NB4 (cell line): ENCODE measurements around the gene FN1.

Source experiments
- DNase-seq: peaks from one replicate; pipeline ENCODE4 v3.0.0; 2010; ENCODE audit warnings: low read depth
- H3K4me3 ChIP-seq: one replicate; pipeline ENCODE4 v1.5.1; 2011; ENCODE audit warnings: mild to moderate bottlenecking, low read depth, low read length, moderate library complexity
- MYC ChIP-seq: IDR thresholded peaks from 2 replicates; pipeline ENCODE4 v1.6.1; 2011; ENCODE audit warnings: low read depth, low read length
- POLR2A ChIP-seq: IDR thresholded peaks from 2 replicates; pipeline ENCODE4 v1.6.1; 2011; ENCODE audit warnings: mild to moderate bottlenecking; ENCODE audit not compliant: insufficient read length; ENCODE audit errors: extremely low read depth
- TF ChIP-seq, protein P1 (sequence below): IDR thresholded peaks from one replicate; pipeline ENCODE4 v1.5.1; 2012; ENCODE audit warnings: low read depth, low read length
- TF ChIP-seq, protein P2 (sequence below): IDR thresholded peaks from 2 replicates; pipeline ENCODE4 v1.6.1; 2011; ENCODE audit warnings: low read depth, low read length

FN1 gene

DNA sequence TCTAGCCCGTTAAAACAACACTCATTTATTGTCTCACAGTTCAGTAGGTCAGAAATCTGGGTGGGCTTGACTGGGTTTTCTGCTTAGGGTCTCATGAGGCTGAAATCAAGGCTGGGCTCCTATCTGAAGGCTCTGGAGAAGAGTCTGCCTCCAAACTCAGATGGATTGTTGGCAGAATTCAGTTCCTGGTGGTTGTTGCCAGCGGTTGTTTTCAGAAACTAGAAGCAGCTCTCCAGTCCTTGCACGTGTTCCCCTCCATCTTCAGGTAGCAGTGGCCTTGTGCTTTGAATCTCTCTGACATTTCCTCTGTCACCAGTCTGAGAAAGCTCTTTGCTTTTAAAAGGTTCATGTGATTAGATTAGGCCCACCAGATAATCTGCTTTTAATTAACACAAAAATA is 20.1 kb upstream of the FN1 start:
- no peak for DNase-seq

DNA sequence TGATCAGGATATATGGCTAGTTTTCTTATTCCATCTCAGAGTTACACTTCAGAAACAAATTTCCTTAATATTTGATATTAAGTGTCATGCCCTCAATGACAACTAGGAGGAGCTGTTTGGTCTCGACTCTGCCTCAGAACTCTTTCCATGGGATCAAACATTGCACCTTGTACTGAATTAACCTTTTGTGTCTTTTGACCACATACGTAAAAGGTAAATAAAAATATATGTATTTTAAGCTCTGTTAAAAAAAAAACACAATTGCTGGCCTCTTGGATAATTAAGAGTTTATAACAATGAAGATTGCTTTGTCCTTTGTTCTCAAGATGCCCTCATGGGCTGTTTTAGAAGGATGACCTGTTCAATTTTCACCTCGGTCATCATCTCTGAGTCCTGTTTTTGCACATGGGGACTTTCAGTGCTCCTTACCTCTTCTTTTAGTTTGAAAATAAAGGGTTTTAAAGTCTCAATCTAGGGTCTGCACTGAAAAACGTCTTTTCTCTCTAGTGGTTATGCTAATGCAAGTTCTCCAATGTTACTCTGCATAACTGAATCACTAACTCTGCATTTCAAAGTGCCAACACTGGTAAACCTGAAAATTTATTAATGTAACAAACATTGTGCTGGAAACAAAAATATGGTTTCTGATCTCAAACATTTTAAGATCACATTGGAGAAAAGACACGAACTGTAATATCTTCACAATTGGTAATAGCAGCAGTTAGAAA is 18.8 kb upstream of the FN1 start:
- TF ChIP-seq POLR2A, result no peak
- TF ChIP-seq, protein P1, sequence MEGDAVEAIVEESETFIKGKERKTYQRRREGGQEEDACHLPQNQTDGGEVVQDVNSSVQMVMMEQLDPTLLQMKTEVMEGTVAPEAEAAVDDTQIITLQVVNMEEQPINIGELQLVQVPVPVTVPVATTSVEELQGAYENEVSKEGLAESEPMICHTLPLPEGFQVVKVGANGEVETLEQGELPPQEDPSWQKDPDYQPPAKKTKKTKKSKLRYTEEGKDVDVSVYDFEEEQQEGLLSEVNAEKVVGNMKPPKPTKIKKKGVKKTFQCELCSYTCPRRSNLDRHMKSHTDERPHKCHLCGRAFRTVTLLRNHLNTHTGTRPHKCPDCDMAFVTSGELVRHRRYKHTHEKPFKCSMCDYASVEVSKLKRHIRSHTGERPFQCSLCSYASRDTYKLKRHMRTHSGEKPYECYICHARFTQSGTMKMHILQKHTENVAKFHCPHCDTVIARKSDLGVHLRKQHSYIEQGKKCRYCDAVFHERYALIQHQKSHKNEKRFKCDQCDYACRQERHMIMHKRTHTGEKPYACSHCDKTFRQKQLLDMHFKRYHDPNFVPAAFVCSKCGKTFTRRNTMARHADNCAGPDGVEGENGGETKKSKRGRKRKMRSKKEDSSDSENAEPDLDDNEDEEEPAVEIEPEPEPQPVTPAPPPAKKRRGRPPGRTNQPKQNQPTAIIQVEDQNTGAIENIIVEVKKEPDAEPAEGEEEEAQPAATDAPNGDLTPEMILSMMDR, result peak; percentile 75
- H3K4me3 ChIP-seq, result no peak overlapping the region
- DNase-seq, result peak; percentile 49

More for the DNA sequence above, 20.1 kb upstream of the FN1 start:
- TF ChIP-seq MYC, result no peak
- TF ChIP-seq, protein P2, sequence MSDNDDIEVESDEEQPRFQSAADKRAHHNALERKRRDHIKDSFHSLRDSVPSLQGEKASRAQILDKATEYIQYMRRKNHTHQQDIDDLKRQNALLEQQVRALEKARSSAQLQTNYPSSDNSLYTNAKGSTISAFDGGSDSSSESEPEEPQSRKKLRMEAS, result no peak
- TF ChIP-seq, protein P1, result no peak
- no peak for TF ChIP-seq POLR2A
- no peak overlapping the region for H3K4me3 ChIP-seq

GRCh38 chr2:215452725-215453124 is 16.9 kb upstream of the FN1 start:
- H3K4me3 ChIP-seq, result no peak overlapping the region
- DNase-seq, result no peak
- TF ChIP-seq, protein P2, result no peak
- TF ChIP-seq POLR2A (no peak), MYC (no peak)
- TF ChIP-seq, protein P1, result no peak

DNA sequence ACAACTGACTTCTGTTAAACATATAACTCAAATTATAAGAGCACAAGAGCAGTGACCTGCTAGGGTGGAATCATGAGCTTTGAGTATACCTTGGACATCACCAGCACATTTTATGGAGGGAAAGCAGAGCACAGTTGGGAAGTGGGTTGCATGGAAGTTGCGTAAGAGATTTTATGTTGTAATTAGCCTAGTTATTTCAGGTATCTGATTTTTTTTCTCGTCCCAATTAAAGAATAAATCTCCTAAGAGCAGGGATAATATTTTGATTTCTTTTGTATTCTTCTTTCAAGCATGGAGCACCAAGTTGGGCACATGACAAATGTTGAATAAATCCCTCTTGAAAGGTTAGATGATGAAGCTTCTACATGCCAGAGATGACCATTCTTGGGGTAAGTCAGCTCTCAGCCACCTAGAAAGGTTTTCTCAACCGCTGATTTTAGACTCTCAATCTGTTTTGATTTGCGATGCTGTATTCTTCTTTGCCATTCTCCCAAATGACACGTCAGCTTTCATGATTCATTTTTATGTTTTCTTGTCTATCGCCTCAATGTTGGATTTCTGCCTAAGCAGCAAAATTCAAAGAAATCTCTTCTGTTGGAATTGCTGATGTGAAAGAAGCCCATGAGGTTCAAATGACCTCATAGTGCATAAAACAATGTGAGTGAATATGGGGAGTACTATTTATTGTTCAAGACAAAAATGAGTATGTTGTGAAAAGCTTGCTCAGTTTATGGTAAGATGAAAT is 15.3 kb upstream of the FN1 start:
- TF ChIP-seq, protein P1, result no peak
- no peak for TF ChIP-seq POLR2A
- TF ChIP-seq, protein P2, result no peak
- TF ChIP-seq MYC, result no peak
- H3K4me3 ChIP-seq, result no peak overlapping the region
- DNase-seq, result no peak

DNA sequence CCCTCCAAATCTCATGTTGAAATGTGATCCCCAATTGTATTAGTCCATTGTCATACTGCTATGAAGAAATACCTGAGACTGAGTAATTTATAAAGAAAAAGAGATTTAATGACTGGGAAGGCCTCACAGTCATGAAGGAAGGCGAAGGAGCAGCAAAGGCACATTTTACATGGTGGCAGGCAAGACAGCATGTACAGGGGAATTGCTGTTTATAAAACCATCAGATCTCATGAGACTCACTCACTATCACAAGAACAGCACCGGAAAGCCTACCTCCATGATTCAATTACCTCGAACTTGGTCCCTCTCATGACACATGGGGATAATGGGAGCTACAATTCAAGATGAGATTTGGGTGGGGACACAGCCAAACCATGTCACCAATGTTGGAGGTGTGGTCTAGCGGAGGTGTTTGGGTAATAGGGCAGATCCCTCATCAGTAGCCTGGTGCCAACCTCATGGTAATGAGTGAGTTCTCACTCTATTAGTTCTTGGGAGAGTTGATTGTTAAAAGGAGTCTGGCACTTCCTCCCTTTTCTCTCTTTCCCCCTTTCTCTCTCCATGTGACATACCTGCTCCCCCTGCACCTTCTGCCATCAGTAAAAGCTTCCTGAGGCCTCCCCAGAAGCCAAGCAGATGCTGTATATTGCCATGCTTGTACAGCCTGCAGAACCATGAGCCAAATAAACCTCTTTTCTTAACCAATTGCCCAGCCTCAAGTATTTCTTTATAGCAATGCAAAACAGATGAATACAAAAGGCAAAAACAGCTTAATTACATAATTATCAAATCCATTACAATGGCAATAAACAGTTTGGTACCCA is 14.5 kb upstream of the FN1 start:
- TF ChIP-seq, protein P1, result no peak
- TF ChIP-seq MYC (no peak), POLR2A (no peak)
- TF ChIP-seq, protein P2, result no peak
- no peak for DNase-seq
- no peak overlapping the region for H3K4me3 ChIP-seq
